IMR-90 (cell line): Measurements from ENCODE around the gene FAM200C.

Experiments used
- POLR2A ChIP-seq: IDR thresholded peaks from 2 replicates; pipeline ENCODE4 v1.6.1; 2012; ENCODE audit warnings: mild to moderate bottlenecking, low read depth, low read length
- TF ChIP-seq, protein P1 (sequence below): conservative IDR thresholded peaks from 2 replicates; pipeline ENCODE4 v1.5.1; 2012; ENCODE audit warnings: mild to moderate bottlenecking, low read depth, low read length, improper control_type of control experiment

- TF ChIP-seq, protein P1, sequence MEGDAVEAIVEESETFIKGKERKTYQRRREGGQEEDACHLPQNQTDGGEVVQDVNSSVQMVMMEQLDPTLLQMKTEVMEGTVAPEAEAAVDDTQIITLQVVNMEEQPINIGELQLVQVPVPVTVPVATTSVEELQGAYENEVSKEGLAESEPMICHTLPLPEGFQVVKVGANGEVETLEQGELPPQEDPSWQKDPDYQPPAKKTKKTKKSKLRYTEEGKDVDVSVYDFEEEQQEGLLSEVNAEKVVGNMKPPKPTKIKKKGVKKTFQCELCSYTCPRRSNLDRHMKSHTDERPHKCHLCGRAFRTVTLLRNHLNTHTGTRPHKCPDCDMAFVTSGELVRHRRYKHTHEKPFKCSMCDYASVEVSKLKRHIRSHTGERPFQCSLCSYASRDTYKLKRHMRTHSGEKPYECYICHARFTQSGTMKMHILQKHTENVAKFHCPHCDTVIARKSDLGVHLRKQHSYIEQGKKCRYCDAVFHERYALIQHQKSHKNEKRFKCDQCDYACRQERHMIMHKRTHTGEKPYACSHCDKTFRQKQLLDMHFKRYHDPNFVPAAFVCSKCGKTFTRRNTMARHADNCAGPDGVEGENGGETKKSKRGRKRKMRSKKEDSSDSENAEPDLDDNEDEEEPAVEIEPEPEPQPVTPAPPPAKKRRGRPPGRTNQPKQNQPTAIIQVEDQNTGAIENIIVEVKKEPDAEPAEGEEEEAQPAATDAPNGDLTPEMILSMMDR: no peak
- TF ChIP-seq POLR2A: no peak
Measured at GRCh38 chr5:160420331-160420610, 20.4 kb upstream of the FAM200C start.
